Fibroblast of lung (primary cell): ENCODE measurements around the gene FHAD1. TPM values are rescaled to one million over a fixed set of nuclear protein-coding genes. Genes with fewer than 3 reads are reported as not detected.

Source experiments
- DNase-seq, 2 donors: peaks; one replicate each; pipeline versions ENCODE4 v3.0.0 to v3.0.0-alpha.2; 2010; ENCODE audit warnings: low read depth in 2 of 2
- H2AFZ ChIP-seq: 2 replicates; pipeline ENCODE4 v1.5.1; 2012; ENCODE audit warnings: low read length, control low read depth, inconsistent platforms
- H3K27ac ChIP-seq: 2 replicates; pipeline ENCODE4 v1.5.1; 2011; ENCODE audit warnings: low read length, control low read depth; ENCODE audit not compliant: insufficient read depth
- H3K27me3 ChIP-seq: 2 replicates; pipeline ENCODE4 v1.5.1; 2011; ENCODE audit warnings: mild to moderate bottlenecking, low read length; ENCODE audit not compliant: control insufficient read depth, insufficient read depth
- H3K36me3 ChIP-seq: 2 replicates; pipeline ENCODE4 v1.5.1; 2011; ENCODE audit warnings: low read length; ENCODE audit not compliant: control insufficient read depth, insufficient read depth
- H3K4me1 ChIP-seq: 2 replicates; pipeline ENCODE4 v1.5.1; 2011; ENCODE audit warnings: low read length; ENCODE audit not compliant: control insufficient read depth, insufficient read depth; ENCODE audit errors: extremely low read depth
- H3K4me2 ChIP-seq: 2 replicates; pipeline ENCODE4 v1.5.1; 2011; ENCODE audit warnings: low read length, control low read depth; ENCODE audit not compliant: insufficient read depth; ENCODE audit errors: extremely low read depth
- H3K4me3 ChIP-seq, 4 experiments: fragments of 200-600 bp in 1 of 4; sonication (generic) in 1 of 4; replicated peaks in 1 of 4; 2 replicates each; pipeline ENCODE4 v1.5.1; 2011 to 2016; ENCODE audit warnings: low read length in 4 of 4, low read depth in 3 of 4, mild to moderate bottlenecking in 3 of 4, control low read depth in 2 of 4, inconsistent platforms in 1 of 4, mixed read lengths in 1 of 4; ENCODE audit not compliant: insufficient read depth in 1 of 4; ENCODE audit errors: control extremely low read depth in 1 of 4
- H3K79me2 ChIP-seq: 2 replicates; pipeline ENCODE4 v1.5.1; 2012; ENCODE audit warnings: mild to moderate bottlenecking, low read length, inconsistent platforms; ENCODE audit not compliant: control insufficient read depth, insufficient read depth
- H3K9ac ChIP-seq: 2 replicates; pipeline ENCODE4 v1.5.1; 2011; ENCODE audit warnings: mild to moderate bottlenecking, low read length, control low read depth; ENCODE audit not compliant: insufficient read depth
- H3K9me3 ChIP-seq: 2 replicates; pipeline ENCODE4 v1.5.1; 2012; ENCODE audit warnings: low read depth, low read length; ENCODE audit not compliant: control insufficient read depth, insufficient read depth
- H4K20me1 ChIP-seq: 2 replicates; pipeline ENCODE4 v1.5.1; 2011; ENCODE audit warnings: low read length; ENCODE audit not compliant: control insufficient read depth, insufficient read depth; ENCODE audit errors: extremely low read depth
- EZH2 ChIP-seq: IDR thresholded peaks from 2 replicates; pipeline ENCODE4 v1.5.1; 2012; ENCODE audit warnings: low read length, control low read depth, mild to moderate bottlenecking; ENCODE audit errors: missing control alignments
- polyA plus RNA-seq, 2 donors: library from polyadenylated mRNA; depleted of rRNA in 1 of 2; stranded (reverse) in 1 of 2; unstranded in 1 of 2; fragments of >200 nt; gene quantifications; 2 replicates each; pipeline ENCODE4 v1.2.1, GENCODE V29; 2011 to 2012; ENCODE audit warnings: missing spikeins in 1 of 2
- total RNA-seq: library from RNA; depleted of rRNA; stranded (reverse); fragments of >200 nt; gene quantifications from 2 replicates; pipeline ENCODE4 v1.2.1, GENCODE V29; 2014
- TF ChIP-seq, protein P1 (sequence below), 2 donors: IDR thresholded peaks in 1 of 2; conservative IDR thresholded peaks in 1 of 2; 1 replicate in 1 of 2; 2 replicates in 1 of 2; pipeline ENCODE4 v1.5.1; 2011 to 2012; ENCODE audit warnings: low read length in 2 of 2, control low read depth in 1 of 2, inconsistent platforms in 1 of 2, low read depth in 1 of 2, mild to moderate bottlenecking in 1 of 2

The FHAD1 gene
- total and polyA plus RNA-seq, 2 donors (not counting 1 experiment from before 2014, with no cell fraction given): 0.09 to 0.66 TPM

DNA sequence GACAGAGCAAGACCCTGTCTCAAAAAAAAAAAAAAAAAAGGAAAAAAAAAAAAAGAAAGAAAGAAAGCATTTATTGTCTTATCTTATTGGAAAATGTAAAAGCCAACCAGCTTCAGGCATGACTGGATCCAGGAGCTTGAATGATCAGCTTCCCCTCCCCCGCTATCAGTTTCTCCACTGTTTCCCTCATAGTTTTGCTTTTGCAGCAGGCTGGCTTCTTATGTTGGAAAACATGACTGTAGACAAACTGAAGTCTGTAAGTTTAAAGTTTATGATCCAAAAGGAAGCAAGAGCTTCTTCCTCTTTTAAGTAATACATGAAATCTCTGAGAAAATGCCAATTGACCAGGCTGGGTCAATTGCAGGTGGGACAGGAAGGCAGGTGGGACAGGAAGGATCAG, 52.2 kb downstream of the FHAD1 start:
- H4K20me1 ChIP-seq: no peaks in the 10 kb centered on the region
- no peaks in the 10 kb centered on the region for H3K4me1 ChIP-seq
- no peak overlapping the region for H2AFZ ChIP-seq
- H3K9ac ChIP-seq: no peak overlapping the region
- H3K9me3 ChIP-seq: no peaks in the 10 kb centered on the region
- no peak for DNase-seq
- TF ChIP-seq EZH2: no peak
- TF ChIP-seq, protein P1, sequence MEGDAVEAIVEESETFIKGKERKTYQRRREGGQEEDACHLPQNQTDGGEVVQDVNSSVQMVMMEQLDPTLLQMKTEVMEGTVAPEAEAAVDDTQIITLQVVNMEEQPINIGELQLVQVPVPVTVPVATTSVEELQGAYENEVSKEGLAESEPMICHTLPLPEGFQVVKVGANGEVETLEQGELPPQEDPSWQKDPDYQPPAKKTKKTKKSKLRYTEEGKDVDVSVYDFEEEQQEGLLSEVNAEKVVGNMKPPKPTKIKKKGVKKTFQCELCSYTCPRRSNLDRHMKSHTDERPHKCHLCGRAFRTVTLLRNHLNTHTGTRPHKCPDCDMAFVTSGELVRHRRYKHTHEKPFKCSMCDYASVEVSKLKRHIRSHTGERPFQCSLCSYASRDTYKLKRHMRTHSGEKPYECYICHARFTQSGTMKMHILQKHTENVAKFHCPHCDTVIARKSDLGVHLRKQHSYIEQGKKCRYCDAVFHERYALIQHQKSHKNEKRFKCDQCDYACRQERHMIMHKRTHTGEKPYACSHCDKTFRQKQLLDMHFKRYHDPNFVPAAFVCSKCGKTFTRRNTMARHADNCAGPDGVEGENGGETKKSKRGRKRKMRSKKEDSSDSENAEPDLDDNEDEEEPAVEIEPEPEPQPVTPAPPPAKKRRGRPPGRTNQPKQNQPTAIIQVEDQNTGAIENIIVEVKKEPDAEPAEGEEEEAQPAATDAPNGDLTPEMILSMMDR (conservative IDR thresholded peaks at IDR 0.05 in 1 of 2, IDR thresholded peaks at IDR 0.05 in 1 of 2; ENCODE audit: low read depth in 1 of 2, low read length in 2 of 2): no peak
- H3K4me3 ChIP-seq: no peak overlapping the region
- H3K36me3 ChIP-seq: no peaks in the 10 kb centered on the region
- no peak overlapping the region for H3K27ac ChIP-seq
- no peaks in the 10 kb centered on the region for H3K79me2 ChIP-seq
- no peaks in the 10 kb centered on the region for H3K27me3 ChIP-seq
- H3K4me2 ChIP-seq: no peak overlapping the region

- H3K79me2 ChIP-seq: no peaks in the 10 kb centered on the region
- H3K36me3 ChIP-seq: no peaks in the 10 kb centered on the region
- no peaks in the 10 kb centered on the region for H3K27me3 ChIP-seq
- H3K4me1 ChIP-seq: no peaks in the 10 kb centered on the region
- H3K9me3 ChIP-seq: no peaks in the 10 kb centered on the region
- H3K4me2 ChIP-seq: no peak overlapping the region
- no peaks in the 10 kb centered on the region for H4K20me1 ChIP-seq
- H3K9ac ChIP-seq: no peak overlapping the region
- no peak overlapping the region for H2AFZ ChIP-seq
- TF ChIP-seq, protein P1 (conservative IDR thresholded peaks at IDR 0.05 in 1 of 2, IDR thresholded peaks at IDR 0.05 in 1 of 2; ENCODE audit: low read depth in 1 of 2, low read length in 2 of 2): no peak
- no peak for TF ChIP-seq EZH2
- no peak overlapping the region for H3K4me3 ChIP-seq
- no peak for DNase-seq
- no peak overlapping the region for H3K27ac ChIP-seq
Measured at GRCh38 chr1:15299806-15300205, 52.8 kb downstream of the FHAD1 start.

DNA sequence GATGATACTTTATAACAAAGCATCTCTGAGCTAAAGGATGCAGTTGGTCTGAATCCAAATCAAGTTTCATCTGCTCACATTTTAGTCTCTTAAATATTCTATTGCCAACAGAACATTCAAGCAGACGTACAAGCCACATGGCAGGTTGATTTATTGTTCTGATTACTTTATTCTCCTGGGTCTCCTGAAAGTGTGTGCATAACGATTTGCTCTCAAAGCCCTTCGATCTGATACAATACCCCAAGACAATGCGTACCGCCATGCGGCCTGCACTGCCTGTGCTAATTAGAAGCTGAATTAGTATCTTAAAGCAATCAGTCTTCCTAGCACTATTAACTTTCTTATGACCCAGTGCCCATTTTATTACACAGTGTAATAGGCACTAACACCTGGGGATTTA, 56.9 kb downstream of the FHAD1 start:
- Histone ChIP-seq H3K4me3 (no peak overlapping the region), H3K27ac (no peak overlapping the region), H3K36me3 (no peaks in the 10 kb centered on the region), H3K9me3 (no peaks in the 10 kb centered on the region), H3K79me2 (no peaks in the 10 kb centered on the region), H3K4me2 (no peak overlapping the region), H4K20me1 (no peaks in the 10 kb centered on the region), H3K4me1 (no peaks in the 10 kb centered on the region), H3K27me3 (no peaks in the 10 kb centered on the region), H2AFZ (no peak overlapping the region), H3K9ac (no peak overlapping the region)
- TF ChIP-seq, protein P1 (conservative IDR thresholded peaks at IDR 0.05 in 1 of 2, IDR thresholded peaks at IDR 0.05 in 1 of 2; ENCODE audit: low read depth in 1 of 2, low read length in 2 of 2): no peak
- TF ChIP-seq EZH2: no peak
- no peak for DNase-seq
